ENCODE data around the gene TK2.

- TF ChIP-seq CTCF (IDR thresholded peaks at IDR 0.05 in 8 of 11, conservative IDR thresholded peaks at IDR 0.05 in 3 of 11) (no peak), POLR2A (IDR thresholded peaks at IDR 0.05) (no peak), POLR2AphosphoS5 (IDR thresholded peaks at IDR 0.05) (no peak)
Measured at GRCh38 chr16:66508248-66508913, 41.5 kb downstream of the TK2 start.
